Stomach smooth muscle (tissue), 2 donors: ENCODE measurements around the gene NDUFAF8.

Experiments
- H3K27ac ChIP-seq: one replicate; pipeline ENCODE4 v1.7.0; 2013; ENCODE audit warnings: mild to moderate bottlenecking, low read length, inconsistent platforms
- H3K27me3 ChIP-seq, 2 donors: one replicate each; pipeline ENCODE4 v1.7.0; 2013; ENCODE audit warnings: low read length in 2 of 2; ENCODE audit not compliant: insufficient read depth in 2 of 2, control insufficient read depth in 1 of 2
- H3K36me3 ChIP-seq, 2 donors: one replicate each; pipeline ENCODE4 v1.7.0; 2013; ENCODE audit warnings: low read length in 2 of 2; ENCODE audit not compliant: control insufficient read depth in 2 of 2, insufficient read depth in 2 of 2
- H3K4me1 ChIP-seq: one replicate; pipeline ENCODE4 v1.7.0; 2013; ENCODE audit warnings: low read length; ENCODE audit not compliant: control insufficient read depth, insufficient read depth
- H3K4me3 ChIP-seq, 2 donors: one replicate each; pipeline ENCODE4 v1.7.0; 2013; ENCODE audit warnings: low read length in 2 of 2
- H3K9ac ChIP-seq, 2 donors: one replicate each; pipeline ENCODE4 v1.7.0; 2013; ENCODE audit warnings: low read length in 2 of 2, mild to moderate bottlenecking in 1 of 2
- H3K9me3 ChIP-seq, 2 donors: one replicate each; pipeline ENCODE4 v1.7.0; 2013; ENCODE audit warnings: low read length in 2 of 2; ENCODE audit not compliant: control insufficient read depth in 2 of 2
- donor health status: healthy.
- donor health status: Pancreatic carcinoma.

The NDUFAF8 gene

GRCh38 chr17:81202318-81202717 lies 36.8 kb upstream of the NDUFAF8 start:
- no peak overlapping the region for H3K4me3 ChIP-seq
- H3K27ac ChIP-seq, result no peak overlapping the region
- H3K36me3 ChIP-seq, result no peaks in the 10 kb centered on the region
- no peaks in the 10 kb centered on the region for H3K9me3 ChIP-seq
- no peaks in the 10 kb centered on the region for H3K27me3 ChIP-seq
- no peak overlapping the region for H3K9ac ChIP-seq
- H3K4me1 ChIP-seq, result peaks cover 6% of the 10 kb centered on the region

GRCh38 chr17:81203136-81203535 lies 36.0 kb upstream of the NDUFAF8 start:
- H3K27me3 ChIP-seq, result no peaks in the 10 kb centered on the region
- no peaks in the 10 kb centered on the region for H3K9me3 ChIP-seq
- no peak overlapping the region for H3K4me3 ChIP-seq
- H3K9ac ChIP-seq, result no peak overlapping the region
- H3K4me1 ChIP-seq, result peaks cover 6% of the 10 kb centered on the region
- H3K36me3 ChIP-seq, result no peaks in the 10 kb centered on the region
- H3K27ac ChIP-seq, result no peak overlapping the region

GRCh38 chr17:81204578-81204977 lies 34.5 kb upstream of the NDUFAF8 start:
- H3K9ac ChIP-seq, result no peak overlapping the region
- no peaks in the 10 kb centered on the region for H3K27me3 ChIP-seq
- no peaks in the 10 kb centered on the region for H3K9me3 ChIP-seq
- no peak overlapping the region for H3K27ac ChIP-seq
- no peaks in the 10 kb centered on the region for H3K36me3 ChIP-seq
- no peak overlapping the region for H3K4me3 ChIP-seq
- H3K4me1 ChIP-seq, result peaks cover under 1% of the 10 kb centered on the region

- H3K4me1 ChIP-seq, result no peaks in the 10 kb centered on the region
- H3K9me3 ChIP-seq, result no peaks in the 10 kb centered on the region
- no peak overlapping the region for H3K4me3 ChIP-seq
- H3K9ac ChIP-seq, result no peak overlapping the region
- no peaks in the 10 kb centered on the region for H3K36me3 ChIP-seq
- H3K27ac ChIP-seq, result no peak overlapping the region
- no peaks in the 10 kb centered on the region for H3K27me3 ChIP-seq
Measured at GRCh38 chr17:81206166-81206565, 33.0 kb upstream of the NDUFAF8 start.

GRCh38 chr17:81206657-81207056 lies 32.5 kb upstream of the NDUFAF8 start:
- H3K36me3 ChIP-seq, result no peaks in the 10 kb centered on the region
- no peaks in the 10 kb centered on the region for H3K9me3 ChIP-seq
- H3K9ac ChIP-seq, result no peak overlapping the region
- no peaks in the 10 kb centered on the region for H3K27me3 ChIP-seq
- H3K27ac ChIP-seq, result no peak overlapping the region
- H3K4me1 ChIP-seq, result no peaks in the 10 kb centered on the region
- no peak overlapping the region for H3K4me3 ChIP-seq

- Histone ChIP-seq H3K9ac (no peak overlapping the region), H3K4me3 (no peak overlapping the region), H3K27ac (no peak overlapping the region), H3K4me1 (no peaks in the 10 kb centered on the region), H3K9me3 (no peaks in the 10 kb centered on the region), H3K36me3 (no peaks in the 10 kb centered on the region), H3K27me3 (no peaks in the 10 kb centered on the region)
Measured at GRCh38 chr17:81207610-81208581, 31.2 kb upstream of the NDUFAF8 start.

GRCh38 chr17:81208651-81209050 lies 30.5 kb upstream of the NDUFAF8 start:
- no peaks in the 10 kb centered on the region for H3K4me1 ChIP-seq
- H3K9me3 ChIP-seq, result no peaks in the 10 kb centered on the region
- no peak overlapping the region for H3K4me3 ChIP-seq
- H3K27ac ChIP-seq, result no peak overlapping the region
- H3K27me3 ChIP-seq, result no peaks in the 10 kb centered on the region
- no peak overlapping the region for H3K9ac ChIP-seq
- H3K36me3 ChIP-seq, result no peaks in the 10 kb centered on the region

- no peak overlapping the region for H3K4me3 ChIP-seq
- no peak overlapping the region for H3K9ac ChIP-seq
- no peaks in the 10 kb centered on the region for H3K9me3 ChIP-seq
- H3K4me1 ChIP-seq, result no peaks in the 10 kb centered on the region
- H3K27ac ChIP-seq, result no peak overlapping the region
- H3K27me3 ChIP-seq, result no peaks in the 10 kb centered on the region
- no peaks in the 10 kb centered on the region for H3K36me3 ChIP-seq
Measured at GRCh38 chr17:81209141-81209540, 30.0 kb upstream of the NDUFAF8 start.

- no peak overlapping the region for H3K27ac ChIP-seq
- H3K9ac ChIP-seq, result no peak overlapping the region
- no peaks in the 10 kb centered on the region for H3K36me3 ChIP-seq
- no peak overlapping the region for H3K4me3 ChIP-seq
- no peaks in the 10 kb centered on the region for H3K27me3 ChIP-seq
- no peaks in the 10 kb centered on the region for H3K4me1 ChIP-seq
- no peaks in the 10 kb centered on the region for H3K9me3 ChIP-seq
Measured at GRCh38 chr17:81210466-81210865, 28.7 kb upstream of the NDUFAF8 start.

- Histone ChIP-seq H3K27me3 (no peaks in the 10 kb centered on the region), H3K27ac (no peak overlapping the region), H3K9ac (no peak overlapping the region), H3K4me1 (no peaks in the 10 kb centered on the region), H3K36me3 (no peaks in the 10 kb centered on the region), H3K4me3 (no peak overlapping the region), H3K9me3 (no peaks in the 10 kb centered on the region)
Measured at GRCh38 chr17:81210868-81211267, 28.2 kb upstream of the NDUFAF8 start.

- Histone ChIP-seq H3K4me3 (no peak overlapping the region), H3K27me3 (no peaks in the 10 kb centered on the region), H3K9me3 (no peaks in the 10 kb centered on the region), H3K4me1 (no peaks in the 10 kb centered on the region), H3K36me3 (peaks cover 0 to 3% of the 10 kb centered on the region in 2 donors), H3K9ac (no peak overlapping the region), H3K27ac (no peak overlapping the region)
Measured at GRCh38 chr17:81212365-81212764, 26.8 kb upstream of the NDUFAF8 start.
